ENCODE data around the gene CST7.

Gene CST7

GRCh38 chr20:24994186-24994465, 45.1 kb downstream of the CST7 start:
- peaks cover 34% of the 10 kb centered on the region for H3K79me2 ChIP-seq (ENCODE audit: insufficient read depth, low read length)
- H3K27ac ChIP-seq (ENCODE audit: low read length): no peak overlapping the region
- peaks cover 3% of the 10 kb centered on the region for H3K36me3 ChIP-seq (ENCODE audit: insufficient read depth, low read length)
- DNase-seq (no peak), ATAC-seq (ENCODE audit: insufficient read depth, low read depth) (no peak)
- no peaks in the 10 kb centered on the region for H3K27me3 ChIP-seq (ENCODE audit: insufficient read depth, low read length, poor library complexity)
- H4K20me1 ChIP-seq (ENCODE audit: insufficient read depth, low read length): peaks cover 3% of the 10 kb centered on the region; the same call in 1 of the 2 replicates
- peaks cover 49% of the 10 kb centered on the region for H3K4me1 ChIP-seq (ENCODE audit: insufficient read depth, low read length)
- no peak overlapping the region for H3K4me3 ChIP-seq (ENCODE audit: low read depth in 1 of 2, low read length in 2 of 2)
- H3K4me2 ChIP-seq (ENCODE audit: insufficient read depth, low read length): no peak overlapping the region
- H3K9ac ChIP-seq (ENCODE audit: low read depth, low read length): no peak overlapping the region
- no peaks in the 10 kb centered on the region for H3K9me3 ChIP-seq (ENCODE audit: insufficient read depth, low read length, severe bottlenecking)
- no peak overlapping the region for H2AFZ ChIP-seq (ENCODE audit: low read depth, low read length)
- TF ChIP-seq EZH2 (IDR thresholded peaks at IDR 0.05; ENCODE audit: borderline replicate concordance, low read depth, low read length, severe bottlenecking) (no peak), CTCF (IDR thresholded peaks at IDR 0.05; ENCODE audit: borderline replicate concordance, extremely low read depth, low read length, poor library complexity, severe bottlenecking) (no peak)

- Histone ChIP-seq H3K4me2 (ENCODE audit: insufficient read depth, low read length) (peak overlapping the region; percentile 45), H3K9me3 (ENCODE audit: insufficient read depth, low read length, severe bottlenecking) (no peaks in the 10 kb centered on the region), H3K4me1 (ENCODE audit: insufficient read depth, low read length) (peaks cover 44% of the 10 kb centered on the region), H2AFZ (ENCODE audit: low read depth, low read length) (peak overlapping the region; percentile 27; the same call in 1 of the 2 replicates), H3K36me3 (ENCODE audit: insufficient read depth, low read length) (no peaks in the 10 kb centered on the region; the same call in 1 of the 2 replicates), H3K27ac (ENCODE audit: low read length) (no peak overlapping the region), H4K20me1 (ENCODE audit: insufficient read depth, low read length) (no peaks in the 10 kb centered on the region; the same call in 1 of the 2 replicates), H3K27me3 (ENCODE audit: insufficient read depth, low read length, poor library complexity) (no peaks in the 10 kb centered on the region), H3K9ac (ENCODE audit: low read depth, low read length) (no peak overlapping the region), H3K79me2 (ENCODE audit: insufficient read depth, low read length) (peaks cover 28% of the 10 kb centered on the region), H3K4me3 (ENCODE audit: low read depth in 1 of 2, low read length in 2 of 2) (no peak overlapping the region)
- peak; percentile 87 for DNase-seq
- TF ChIP-seq EZH2 (IDR thresholded peaks at IDR 0.05; ENCODE audit: borderline replicate concordance, low read depth, low read length, severe bottlenecking) (no peak), CTCF (IDR thresholded peaks at IDR 0.05; ENCODE audit: borderline replicate concordance, extremely low read depth, low read length, poor library complexity, severe bottlenecking) (peak; percentile 100)
- peak; percentile 54 for ATAC-seq (ENCODE audit: insufficient read depth, low read depth)
Measured at GRCh38 chr20:24994470-24995368, 45.6 kb downstream of the CST7 start.

GRCh38 chr20:24995741-24996448, 46.8 kb downstream of the CST7 start:
- Histone ChIP-seq H3K9ac (ENCODE audit: low read depth, low read length) (no peak overlapping the region), H3K27ac (ENCODE audit: low read length) (no peak overlapping the region), H3K9me3 (ENCODE audit: insufficient read depth, low read length, severe bottlenecking) (no peaks in the 10 kb centered on the region), H3K4me3 (ENCODE audit: low read depth in 1 of 2, low read length in 2 of 2) (no peak overlapping the region), H3K79me2 (ENCODE audit: insufficient read depth, low read length) (peaks cover 16% of the 10 kb centered on the region), H3K36me3 (ENCODE audit: insufficient read depth, low read length) (no peaks in the 10 kb centered on the region; the same call in 1 of the 2 replicates), H3K4me1 (ENCODE audit: insufficient read depth, low read length) (peaks cover 33% of the 10 kb centered on the region), H3K27me3 (ENCODE audit: insufficient read depth, low read length, poor library complexity) (no peaks in the 10 kb centered on the region), H3K4me2 (ENCODE audit: insufficient read depth, low read length) (no peak overlapping the region), H2AFZ (ENCODE audit: low read depth, low read length) (no peak overlapping the region), H4K20me1 (ENCODE audit: insufficient read depth, low read length) (no peaks in the 10 kb centered on the region; the same call in 1 of the 2 replicates)
- TF ChIP-seq EZH2 (IDR thresholded peaks at IDR 0.05; ENCODE audit: borderline replicate concordance, low read depth, low read length, severe bottlenecking) (no peak), CTCF (IDR thresholded peaks at IDR 0.05; ENCODE audit: borderline replicate concordance, extremely low read depth, low read length, poor library complexity, severe bottlenecking) (no peak)
- ATAC-seq (ENCODE audit: insufficient read depth, low read depth) (no peak), DNase-seq (no peak)

Measured in DND-41 (cell line).